Measurements from ENCODE around the gene PPFIBP2. TPM values are rescaled to one million over a fixed set of nuclear protein-coding genes. Genes with fewer than 3 reads are reported as not detected.

The PPFIBP2 gene
- total RNA-seq, 4 donors from 2014 or later: 64.3 to 91.9 (median 71.6) TPM

DNA sequence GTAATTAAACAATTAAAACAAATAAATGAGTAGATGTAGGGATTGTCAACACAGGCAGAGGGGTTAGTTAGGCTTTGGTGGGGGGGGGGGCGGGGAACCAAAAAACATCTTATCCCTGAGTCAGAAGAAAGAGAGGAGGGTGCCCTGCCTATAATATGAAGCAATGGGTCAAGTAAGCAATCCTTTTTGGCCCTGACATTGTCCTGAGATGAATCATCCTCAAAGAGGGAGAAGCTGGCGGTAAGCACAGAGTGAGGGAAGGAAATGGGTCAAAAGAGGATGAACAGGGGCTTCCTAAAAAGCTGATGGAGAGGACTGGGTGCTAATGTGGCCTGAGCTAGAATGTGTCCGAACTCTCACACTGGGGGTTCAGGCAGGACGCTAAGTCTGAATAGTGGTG, 23.7 kb upstream of the PPFIBP2 start:
- no peak overlapping the region for H3K27ac ChIP-seq

DNA sequence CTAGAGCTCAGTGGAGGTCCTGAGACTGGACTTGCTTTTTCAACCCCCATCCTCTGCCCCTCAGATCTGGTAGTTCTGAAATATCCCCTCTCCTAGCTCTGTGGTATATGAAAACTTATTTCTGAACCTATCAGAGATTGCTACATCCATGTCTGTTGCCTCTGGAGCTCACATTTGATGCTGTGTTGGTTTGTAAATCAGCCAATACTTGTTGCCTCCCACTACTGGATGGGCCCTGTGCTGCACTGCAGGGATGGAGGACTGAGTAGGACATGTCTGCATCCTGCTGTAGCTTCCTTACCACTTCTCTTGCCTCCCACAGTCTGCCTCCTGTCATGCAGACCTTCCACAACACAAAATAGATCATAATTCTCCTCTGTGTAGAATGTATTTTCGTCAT, 23.3 kb upstream of the PPFIBP2 start:
- Histone ChIP-seq H3K27ac (no peak overlapping the region), H3K4me1 (peaks cover 3 to 5% of the 10 kb centered on the region in 2 donors), H3K9me3 (no peaks in the 10 kb centered on the region), H3K36me3 (no peaks in the 10 kb centered on the region), H3K27me3 (no peaks in the 10 kb centered on the region), H3K4me3 (replicated peaks in 1 of 3) (no peak overlapping the region)
- no peak for TF ChIP-seq POLR2A (IDR thresholded peaks at IDR 0.05)
- TF ChIP-seq, protein P1, sequence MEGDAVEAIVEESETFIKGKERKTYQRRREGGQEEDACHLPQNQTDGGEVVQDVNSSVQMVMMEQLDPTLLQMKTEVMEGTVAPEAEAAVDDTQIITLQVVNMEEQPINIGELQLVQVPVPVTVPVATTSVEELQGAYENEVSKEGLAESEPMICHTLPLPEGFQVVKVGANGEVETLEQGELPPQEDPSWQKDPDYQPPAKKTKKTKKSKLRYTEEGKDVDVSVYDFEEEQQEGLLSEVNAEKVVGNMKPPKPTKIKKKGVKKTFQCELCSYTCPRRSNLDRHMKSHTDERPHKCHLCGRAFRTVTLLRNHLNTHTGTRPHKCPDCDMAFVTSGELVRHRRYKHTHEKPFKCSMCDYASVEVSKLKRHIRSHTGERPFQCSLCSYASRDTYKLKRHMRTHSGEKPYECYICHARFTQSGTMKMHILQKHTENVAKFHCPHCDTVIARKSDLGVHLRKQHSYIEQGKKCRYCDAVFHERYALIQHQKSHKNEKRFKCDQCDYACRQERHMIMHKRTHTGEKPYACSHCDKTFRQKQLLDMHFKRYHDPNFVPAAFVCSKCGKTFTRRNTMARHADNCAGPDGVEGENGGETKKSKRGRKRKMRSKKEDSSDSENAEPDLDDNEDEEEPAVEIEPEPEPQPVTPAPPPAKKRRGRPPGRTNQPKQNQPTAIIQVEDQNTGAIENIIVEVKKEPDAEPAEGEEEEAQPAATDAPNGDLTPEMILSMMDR (IDR thresholded peaks at IDR 0.05): no peak
- intact Hi-C loops (cut with DNase I): no loop called here
- no peak for DNase-seq
- 85 to 91% methylated on average over 1 of the region's 1 CpG for WGBS, 2 donors

More for the DNA sequence above, 23.7 kb upstream of the PPFIBP2 start:
- TF ChIP-seq, protein P1 (IDR thresholded peaks at IDR 0.05): no peak
- TF ChIP-seq POLR2A (IDR thresholded peaks at IDR 0.05): no peak
- Histone ChIP-seq H3K9me3 (no peaks in the 10 kb centered on the region), H3K4me1 (peaks cover 7 to 10% of the 10 kb centered on the region in 2 donors), H3K4me3 (replicated peaks in 1 of 3) (no peak overlapping the region), H3K27me3 (no peaks in the 10 kb centered on the region), H3K36me3 (no peaks in the 10 kb centered on the region)
- no peak for DNase-seq
- intact Hi-C loops (cut with DNase I): no loop called here
- WGBS, 2 donors: 85 to 90% methylated on average over 4 of the region's 4 CpGs

DNA sequence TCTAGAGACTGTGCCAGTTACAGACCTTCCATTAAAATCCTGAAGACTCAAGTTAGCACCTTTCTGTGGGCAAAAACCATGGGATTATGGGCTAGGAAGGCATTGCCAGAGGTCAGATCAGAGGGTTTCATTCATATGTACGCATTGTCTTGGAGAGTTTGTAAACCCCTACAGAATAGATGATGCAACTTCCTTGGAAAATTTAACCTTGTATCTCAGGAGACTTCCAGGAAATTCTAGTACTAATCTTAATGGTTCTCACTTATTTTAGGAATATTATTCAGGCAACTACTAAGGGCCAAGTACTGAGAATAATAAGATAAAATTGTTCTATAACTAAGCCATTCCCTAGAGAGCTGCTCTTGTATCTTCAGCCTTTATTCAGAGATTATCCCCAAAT, 21.5 kb upstream of the PPFIBP2 start:
- Histone ChIP-seq H3K27ac (no peak overlapping the region), H3K36me3 (no peaks in the 10 kb centered on the region), H3K9me3 (no peaks in the 10 kb centered on the region), H3K27me3 (no peaks in the 10 kb centered on the region), H3K4me3 (replicated peaks in 1 of 3) (no peak overlapping the region), H3K4me1 (no peaks in the 10 kb centered on the region)
- DNase-seq: no peak
- 81 to 86% methylated on average over 1 of the region's 1 CpG for WGBS, 2 donors
- TF ChIP-seq POLR2A (IDR thresholded peaks at IDR 0.05): no peak
- TF ChIP-seq, protein P1 (IDR thresholded peaks at IDR 0.05): no peak
- intact Hi-C loops (cut with DNase I): no loop called here

DNA sequence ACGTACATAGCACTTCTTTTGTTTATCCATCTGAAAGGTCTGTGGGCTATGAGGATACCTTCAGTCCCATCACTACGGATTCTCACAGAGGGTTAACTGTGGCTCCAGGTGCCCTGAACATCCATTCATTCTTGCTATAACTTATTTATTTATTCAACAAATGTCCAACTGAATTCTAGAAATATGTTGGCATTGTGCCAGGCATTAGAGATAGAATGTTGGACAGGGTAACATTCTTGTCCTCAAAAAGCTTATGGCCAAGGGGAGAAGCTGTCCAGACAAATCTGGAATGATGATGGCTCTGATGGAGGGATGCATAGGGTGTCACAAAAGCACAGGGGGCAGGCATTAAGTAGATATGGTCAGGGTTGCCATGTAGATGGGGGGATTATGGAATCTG, 20.1 kb upstream of the PPFIBP2 start:
- intact Hi-C loops (cut with DNase I): no loop called here
- no peak overlapping the region for H3K27ac ChIP-seq
- no peaks in the 10 kb centered on the region for H3K9me3 ChIP-seq
- H3K4me1 ChIP-seq: no peaks in the 10 kb centered on the region
- WGBS, 2 donors: 93 to 94% methylated on average over 2 of the region's 2 CpGs
- H3K36me3 ChIP-seq: no peaks in the 10 kb centered on the region
- DNase-seq: no peak
- no peak for TF ChIP-seq POLR2A (IDR thresholded peaks at IDR 0.05)
- TF ChIP-seq, protein P1 (IDR thresholded peaks at IDR 0.05): no peak
- no peak overlapping the region for H3K4me3 ChIP-seq (replicated peaks in 1 of 3)
- no peaks in the 10 kb centered on the region for H3K27me3 ChIP-seq

DNA sequence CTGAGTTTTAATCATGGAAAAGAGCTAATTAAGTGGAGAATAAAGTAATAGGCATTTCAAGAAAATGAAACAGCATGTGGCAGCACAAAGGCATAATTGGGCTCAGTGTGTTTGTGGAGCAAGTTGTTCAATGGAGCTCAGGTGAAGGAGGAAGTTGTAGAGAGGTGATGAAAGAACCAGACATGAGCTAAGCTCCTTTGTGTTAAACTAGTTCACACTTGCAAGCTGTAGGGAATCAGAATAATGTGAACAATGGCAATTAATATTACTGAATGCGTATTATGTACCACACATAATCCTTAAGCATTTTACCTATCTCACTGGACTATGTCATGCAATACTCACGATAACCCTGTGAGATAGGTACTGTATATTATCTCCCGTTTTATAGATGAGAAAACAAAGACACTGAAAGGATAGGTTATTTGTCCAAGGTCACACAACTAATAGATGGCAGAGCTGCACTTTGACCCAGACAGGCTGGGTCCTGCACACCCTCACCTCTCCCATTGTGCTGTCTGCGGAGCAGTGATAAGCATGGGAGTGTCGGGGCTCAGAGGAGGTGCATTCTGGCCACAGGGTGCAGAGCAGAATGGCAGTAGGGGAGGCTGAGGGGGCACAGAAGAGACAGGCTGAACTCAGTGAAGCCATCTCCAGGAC, 19.6 kb upstream of the PPFIBP2 start:
- H3K27ac ChIP-seq: no peak overlapping the region
- WGBS, 2 donors: 91 to 95% methylated on average over 5 of the region's 5 CpGs
- TF ChIP-seq POLR2A (IDR thresholded peaks at IDR 0.05): no peak
- TF ChIP-seq, protein P1 (IDR thresholded peaks at IDR 0.05): no peak
- no peaks in the 10 kb centered on the region for H3K4me1 ChIP-seq
- no peaks in the 10 kb centered on the region for H3K27me3 ChIP-seq
- no peaks in the 10 kb centered on the region for H3K36me3 ChIP-seq
- H3K9me3 ChIP-seq: no peaks in the 10 kb centered on the region
- intact Hi-C loops (cut with DNase I): no loop called here
- no peak for DNase-seq
- no peak overlapping the region for H3K4me3 ChIP-seq (replicated peaks in 1 of 3)

Measured in thyroid gland (tissue), 4 donors.